MM.1S (cell line): ENCODE results near the gene MAGEF1.
A peak's percentile ranks its signal among the peaks of the same experiment; 100 is the strongest.

Experiments used
- DNase-seq: peaks from one replicate; pipeline ENCODE4 v3.0.0-alpha.2; 2015
- H2AFZ ChIP-seq: fragments of 300-600 bp; sonication (generic); 2 replicates; pipeline ENCODE4 v1.6.0; 2016; ENCODE audit warnings: antibody characterized with exemption, low read length
- H3F3A ChIP-seq: fragments of 300-600 bp; sonication (generic); 2 replicates; pipeline ENCODE4 v1.6.1; 2016; ENCODE audit warnings: mild to moderate bottlenecking, antibody characterized with exemption, low read length, moderate library complexity, mixed read lengths; ENCODE audit not compliant: insufficient read depth
- H3K27ac ChIP-seq: fragments of 300-600 bp; sonication (generic); 2 replicates; pipeline ENCODE4 v1.5.1; 2016; ENCODE audit warnings: mild to moderate bottlenecking, low read length
- H3K27me3 ChIP-seq: fragments of 300-600 bp; sonication (generic); replicated peaks from 2 replicates; pipeline ENCODE4 v1.6.0; 2016; ENCODE audit warnings: low read length; ENCODE audit not compliant: insufficient read depth
- H3K36me3 ChIP-seq: fragments of 300-600 bp; sonication (generic); replicated peaks from 2 replicates; pipeline ENCODE4 v1.6.1; 2016; ENCODE audit warnings: mild to moderate bottlenecking, low read length, mixed read lengths; ENCODE audit not compliant: insufficient read depth
- H3K4me1 ChIP-seq: fragments of 300-600 bp; sonication (generic); 2 replicates; pipeline ENCODE4 v1.6.1; 2016; ENCODE audit warnings: low read length, mixed read lengths
- H3K4me2 ChIP-seq: fragments of 300-600 bp; sonication (generic); 2 replicates; pipeline ENCODE4 v1.6.0; 2016; ENCODE audit warnings: low read depth, low read length
- H3K4me3 ChIP-seq: fragments of 300-600 bp; sonication (generic); 2 replicates; pipeline ENCODE4 v1.5.1; 2016; ENCODE audit warnings: low read length, mixed read lengths
- H3K79me2 ChIP-seq: fragments of 300-600 bp; sonication (generic); 2 replicates; pipeline ENCODE4 v1.6.1; 2016; ENCODE audit warnings: mixed run types, low read length, mixed read lengths
- H3K9ac ChIP-seq: fragments of 300-600 bp; sonication (generic); 2 replicates; pipeline ENCODE4 v1.6.1; 2016; ENCODE audit warnings: low read length, mixed read lengths
- H3K9me2 ChIP-seq: fragments of 300-600 bp; sonication (generic); replicated peaks from 2 replicates; pipeline ENCODE4 v1.6.1; 2016; ENCODE audit warnings: mild to moderate bottlenecking, low read length, mixed read lengths; ENCODE audit not compliant: insufficient read depth
- H3K9me3 ChIP-seq: fragments of 300-600 bp; sonication (generic); replicated peaks from 2 replicates; pipeline ENCODE4 v1.6.1; 2016; ENCODE audit warnings: mild to moderate bottlenecking, low read length, mixed read lengths; ENCODE audit not compliant: insufficient read depth
- H4K20me1 ChIP-seq: fragments of 300-600 bp; sonication (generic); 2 replicates; pipeline ENCODE4 v1.6.1; 2016; ENCODE audit warnings: mild to moderate bottlenecking, low read length, moderate library complexity, mixed read lengths; ENCODE audit not compliant: insufficient read depth
- EZH2 ChIP-seq: fragments of 300-600 bp; sonication (generic); optimal IDR thresholded peaks from 2 replicates; pipeline ENCODE3; 2017; ENCODE audit warnings: low read depth, mild to moderate bottlenecking, antibody characterized with exemption, low read length, mixed read lengths
- EZH2phosphoT487 ChIP-seq: fragments of 300-600 bp; sonication (generic); IDR thresholded peaks from 2 replicates; pipeline ENCODE4 v1.6.1; 2018; ENCODE audit warnings: antibody characterized with exemption, low read length
- TF ChIP-seq, protein P1 (sequence below): fragments of 300-600 bp; sonication (generic); IDR thresholded peaks from 2 replicates; pipeline ENCODE4 v1.5.1; 2016; ENCODE audit warnings: antibody characterized with exemption, low read length, mixed read lengths

Gene MAGEF1

DNA sequence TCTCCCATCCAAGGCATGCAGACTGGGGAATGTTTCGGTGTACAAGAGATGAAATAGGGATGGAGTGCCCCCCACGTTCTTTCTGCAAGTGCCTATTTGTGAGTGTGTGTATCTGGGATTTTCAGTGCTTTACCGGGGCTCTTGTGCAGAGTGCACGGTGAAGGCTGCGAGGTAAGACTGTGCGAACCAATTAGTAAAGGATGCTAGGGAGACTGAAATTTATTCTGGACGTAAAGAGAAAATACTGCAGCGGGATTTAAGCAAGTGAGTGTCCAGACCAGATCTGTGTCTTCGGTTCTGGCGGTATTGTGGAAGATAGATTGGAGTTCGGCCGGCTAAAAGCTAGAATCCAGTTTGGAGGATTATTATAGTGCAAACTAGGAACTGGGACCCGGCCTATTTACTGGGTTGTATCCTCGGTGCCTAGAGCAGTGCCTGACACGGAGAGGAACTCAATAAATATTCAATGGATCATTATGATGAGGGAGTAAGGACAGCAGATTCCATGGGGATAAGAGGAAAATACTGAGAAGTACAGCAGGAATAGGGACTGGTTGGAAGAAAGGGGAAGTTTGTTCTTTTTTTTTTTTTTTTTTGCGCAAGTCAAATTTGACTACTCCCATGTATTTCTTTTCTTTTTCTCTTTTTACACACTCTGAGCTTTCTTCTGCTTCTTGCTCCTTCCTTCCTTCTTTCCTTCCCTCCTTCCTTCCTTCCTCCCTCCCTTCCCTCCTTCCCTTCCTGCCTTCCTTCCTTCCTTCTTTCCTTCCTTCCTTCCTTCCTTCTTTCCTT, 580 bp upstream of the MAGEF1 start:
- Histone ChIP-seq H3K4me2 (peak overlapping the region; percentile 89), H3K9me3 (no peaks in the 10 kb centered on the region), H3K4me3 (peak overlapping the region; percentile 87), H3K79me2 (peaks cover 12% of the 10 kb centered on the region), H3K9ac (peak overlapping the region; percentile 93; the same call in 1 of the 2 replicates), H3K9me2 (no peaks in the 10 kb centered on the region), H2AFZ (peak overlapping the region; percentile 89), H3K4me1 (peaks cover 8% of the 10 kb centered on the region), H3K36me3 (no peaks in the 10 kb centered on the region), H3K27ac (peak overlapping the region; percentile 66; the same call in 1 of the 2 replicates), H3K27me3 (no peaks in the 10 kb centered on the region), H4K20me1 (no peaks in the 10 kb centered on the region), H3F3A (peaks cover 18% of the 10 kb centered on the region)
- DNase-seq = no peak
- TF ChIP-seq EZH2phosphoT487 (no peak), EZH2 (no peak)
- TF ChIP-seq, protein P1, sequence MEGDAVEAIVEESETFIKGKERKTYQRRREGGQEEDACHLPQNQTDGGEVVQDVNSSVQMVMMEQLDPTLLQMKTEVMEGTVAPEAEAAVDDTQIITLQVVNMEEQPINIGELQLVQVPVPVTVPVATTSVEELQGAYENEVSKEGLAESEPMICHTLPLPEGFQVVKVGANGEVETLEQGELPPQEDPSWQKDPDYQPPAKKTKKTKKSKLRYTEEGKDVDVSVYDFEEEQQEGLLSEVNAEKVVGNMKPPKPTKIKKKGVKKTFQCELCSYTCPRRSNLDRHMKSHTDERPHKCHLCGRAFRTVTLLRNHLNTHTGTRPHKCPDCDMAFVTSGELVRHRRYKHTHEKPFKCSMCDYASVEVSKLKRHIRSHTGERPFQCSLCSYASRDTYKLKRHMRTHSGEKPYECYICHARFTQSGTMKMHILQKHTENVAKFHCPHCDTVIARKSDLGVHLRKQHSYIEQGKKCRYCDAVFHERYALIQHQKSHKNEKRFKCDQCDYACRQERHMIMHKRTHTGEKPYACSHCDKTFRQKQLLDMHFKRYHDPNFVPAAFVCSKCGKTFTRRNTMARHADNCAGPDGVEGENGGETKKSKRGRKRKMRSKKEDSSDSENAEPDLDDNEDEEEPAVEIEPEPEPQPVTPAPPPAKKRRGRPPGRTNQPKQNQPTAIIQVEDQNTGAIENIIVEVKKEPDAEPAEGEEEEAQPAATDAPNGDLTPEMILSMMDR = no peak

DNA sequence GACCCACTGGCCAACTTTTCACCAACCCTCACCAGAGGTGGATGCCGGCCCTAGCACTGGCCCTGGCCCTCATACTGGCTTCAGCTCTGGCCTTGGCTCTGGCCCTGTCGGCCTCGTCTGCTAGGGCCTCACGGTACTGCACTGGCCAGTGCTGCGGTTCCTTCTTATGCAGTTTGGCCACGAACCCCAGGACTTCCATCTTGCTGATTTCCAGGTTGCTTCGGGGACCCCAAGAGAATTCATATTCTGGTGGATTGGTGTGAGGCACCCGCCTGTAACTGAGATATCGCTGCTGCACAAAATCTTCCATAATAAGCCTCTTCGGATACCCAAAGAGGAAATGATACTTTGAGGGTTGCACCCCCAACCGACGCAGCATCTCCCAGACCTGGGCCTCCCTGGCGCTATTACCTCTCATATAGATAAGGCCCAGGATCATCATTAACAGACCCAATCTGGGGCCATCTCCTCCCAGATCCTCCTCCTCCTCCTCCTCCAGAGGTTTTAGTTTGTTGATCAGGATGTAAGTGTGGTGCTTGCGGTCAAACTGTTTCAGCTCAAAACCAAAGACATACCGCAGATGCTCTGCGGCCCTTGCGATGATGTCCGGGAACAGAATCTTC, 883 bp downstream of the MAGEF1 start:
- no peaks in the 10 kb centered on the region for H3K9me2 ChIP-seq
- TF ChIP-seq, protein P1 = 0 out of 2 replicates have a peak, but pooled peaks have one; percentile 3
- TF ChIP-seq EZH2 (no peak), EZH2phosphoT487 (no peak)
- H3K4me3 ChIP-seq = peak overlapping the region; percentile 87
- peak overlapping the region; percentile 89 for H2AFZ ChIP-seq
- H3F3A ChIP-seq = peaks cover 18% of the 10 kb centered on the region
- no peaks in the 10 kb centered on the region for H3K27me3 ChIP-seq
- H3K4me1 ChIP-seq = peaks cover 8% of the 10 kb centered on the region
- no peaks in the 10 kb centered on the region for H3K36me3 ChIP-seq
- peak overlapping the region; percentile 66 for H3K27ac ChIP-seq
- H3K9me3 ChIP-seq = no peaks in the 10 kb centered on the region
- H4K20me1 ChIP-seq = no peaks in the 10 kb centered on the region
- H3K4me2 ChIP-seq = peak overlapping the region; percentile 89
- peak; percentile 67 for DNase-seq
- peak overlapping the region; percentile 93 for H3K9ac ChIP-seq
- peaks cover 12% of the 10 kb centered on the region for H3K79me2 ChIP-seq

DNA sequence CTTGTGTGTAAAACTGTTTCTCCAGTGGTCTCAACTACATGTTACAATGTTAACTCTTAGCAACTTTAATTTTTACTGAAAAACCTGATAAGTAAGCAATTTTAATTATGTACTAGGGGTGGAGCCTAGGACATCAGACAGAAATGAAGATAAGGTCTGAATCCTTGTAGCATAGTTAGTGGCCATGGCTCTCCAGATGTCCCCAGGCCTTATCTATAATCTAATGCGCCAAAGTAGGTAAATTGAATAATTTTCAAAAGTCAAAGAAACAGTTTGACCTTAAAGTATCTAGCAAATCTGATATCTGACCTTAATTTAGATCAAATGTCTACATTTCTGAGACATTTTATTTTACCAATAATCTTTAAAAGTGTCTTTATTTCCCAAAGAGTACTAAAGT, 8.2 kb downstream of the MAGEF1 start:
- Histone ChIP-seq H3K4me1 (no peaks in the 10 kb centered on the region), H3F3A (no peaks in the 10 kb centered on the region), H3K27ac (no peak overlapping the region), H3K36me3 (no peaks in the 10 kb centered on the region), H2AFZ (no peak overlapping the region), H3K79me2 (no peaks in the 10 kb centered on the region), H3K4me2 (no peak overlapping the region), H3K4me3 (no peak overlapping the region), H3K9me2 (no peaks in the 10 kb centered on the region), H3K9me3 (no peaks in the 10 kb centered on the region), H3K9ac (no peak overlapping the region), H3K27me3 (no peaks in the 10 kb centered on the region), H4K20me1 (no peaks in the 10 kb centered on the region)
- no peak for DNase-seq
- TF ChIP-seq, protein P1 = no peak
- no peak for TF ChIP-seq EZH2phosphoT487
- TF ChIP-seq EZH2 = no peak
